Lung (tissue), 12 donors: Measurements from ENCODE around the gene MRPL27. TPM values are rescaled to one million over a fixed set of nuclear protein-coding genes. Genes with fewer than 3 reads are reported as not detected.

Source experiments
- ATAC-seq: fragments of 200-7000 bp; cut with Tn5 transposase; one replicate; pipeline ENCODE4 v1.9.1; 2020; ENCODE audit warnings: moderate number of reproducible peaks; ENCODE audit not compliant: insufficient read depth, low FRiP score
- DNase-seq, 3 donors: peaks; one replicate each; pipeline ENCODE4 v3.0.0-alpha.2; 2013 to 2017
- H3K27ac ChIP-seq, 2 donors: one replicate each; pipeline ENCODE4 v1.5.1; 2013; ENCODE audit warnings: mild to moderate bottlenecking in 2 of 2, moderate library complexity in 2 of 2, control low read depth in 1 of 2, inconsistent platforms in 1 of 2, low read depth in 1 of 2, low read length in 1 of 2
- H3K27me3 ChIP-seq, 3 donors: one replicate each; pipeline ENCODE4 v1.5.1; 2013; ENCODE audit warnings: low read length in 2 of 3; ENCODE audit not compliant: control insufficient read depth in 3 of 3, insufficient read depth in 3 of 3
- H3K36me3 ChIP-seq, 4 donors: one replicate each; pipeline ENCODE4 v1.5.1; 2013; ENCODE audit warnings: low read length in 4 of 4, mild to moderate bottlenecking in 1 of 4, moderate library complexity in 1 of 4; ENCODE audit not compliant: control insufficient read depth in 4 of 4, insufficient read depth in 4 of 4
- H3K4me1 ChIP-seq, 5 donors: one replicate each; pipeline ENCODE4 v1.5.1; 2013; ENCODE audit warnings: low read length in 5 of 5, mild to moderate bottlenecking in 2 of 5, moderate library complexity in 1 of 5; ENCODE audit not compliant: control insufficient read depth in 5 of 5, insufficient read depth in 5 of 5
- H3K4me3 ChIP-seq: one replicate; pipeline ENCODE4 v1.5.1; 2013; ENCODE audit warnings: mild to moderate bottlenecking, control low read depth, moderate library complexity
- H3K9ac ChIP-seq, 2 donors: one replicate each; pipeline ENCODE4 v1.5.1; 2013; ENCODE audit warnings: low read length in 2 of 2, control low read depth in 1 of 2; ENCODE audit not compliant: insufficient read depth in 1 of 2
- H3K9me3 ChIP-seq, 4 donors: one replicate each; pipeline ENCODE4 v1.5.1; 2013; ENCODE audit warnings: low read length in 3 of 4, mild to moderate bottlenecking in 1 of 4, moderate library complexity in 1 of 4; ENCODE audit not compliant: control insufficient read depth in 4 of 4, insufficient read depth in 3 of 4
- WGBS, 2 donors: extraction: QIAGEN DNeasy Blood & Tissue Kit; methylation state at CpG; one replicate each; pipeline ENCODE4 v1.1.7; 2013; 5-methylcytosine and 5-hydroxymethylcytosine counted together
- polyA plus RNA-seq, 2 donors: library from polyadenylated mRNA; stranded (reverse); fragments of 200-250 nt; gene quantifications; one replicate each; pipeline ENCODE4 v1.2.1, GENCODE V29; 2013
- total RNA-seq, 2 donors: library from RNA; depleted of rRNA in 1 of 2; stranded (reverse); fragments of >200 nt in 1 of 2; gene quantifications; one replicate each; pipeline ENCODE4 v1.2.1, GENCODE V29; 2014 to 2021
- TF ChIP-seq, protein P1 (sequence below): IDR thresholded peaks from 2 replicates; pipeline ENCODE4 v1.5.1; 2012; ENCODE audit warnings: mild to moderate bottlenecking; ENCODE audit errors: control extremely low read depth, extremely low read depth
- donor health status: control.
- donor health status: control.
- donor health status: Bipolar disorder and iron deficiency.
- donor health status: healthy.
- donor health status: DM: yes; HTN: yes; CAD: no.

MRPL27 gene
- total and polyA plus RNA-seq, 4 donors: 33.5 to 176 (median 78.4) TPM

GRCh38 chr17:50352072-50352692 lies 20.8 kb downstream of the MRPL27 start:
- TF ChIP-seq, protein P1, sequence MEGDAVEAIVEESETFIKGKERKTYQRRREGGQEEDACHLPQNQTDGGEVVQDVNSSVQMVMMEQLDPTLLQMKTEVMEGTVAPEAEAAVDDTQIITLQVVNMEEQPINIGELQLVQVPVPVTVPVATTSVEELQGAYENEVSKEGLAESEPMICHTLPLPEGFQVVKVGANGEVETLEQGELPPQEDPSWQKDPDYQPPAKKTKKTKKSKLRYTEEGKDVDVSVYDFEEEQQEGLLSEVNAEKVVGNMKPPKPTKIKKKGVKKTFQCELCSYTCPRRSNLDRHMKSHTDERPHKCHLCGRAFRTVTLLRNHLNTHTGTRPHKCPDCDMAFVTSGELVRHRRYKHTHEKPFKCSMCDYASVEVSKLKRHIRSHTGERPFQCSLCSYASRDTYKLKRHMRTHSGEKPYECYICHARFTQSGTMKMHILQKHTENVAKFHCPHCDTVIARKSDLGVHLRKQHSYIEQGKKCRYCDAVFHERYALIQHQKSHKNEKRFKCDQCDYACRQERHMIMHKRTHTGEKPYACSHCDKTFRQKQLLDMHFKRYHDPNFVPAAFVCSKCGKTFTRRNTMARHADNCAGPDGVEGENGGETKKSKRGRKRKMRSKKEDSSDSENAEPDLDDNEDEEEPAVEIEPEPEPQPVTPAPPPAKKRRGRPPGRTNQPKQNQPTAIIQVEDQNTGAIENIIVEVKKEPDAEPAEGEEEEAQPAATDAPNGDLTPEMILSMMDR: no peak
- peaks cover 0 to 10% (median 0%) of the 10 kb centered on the region in 5 donors for H3K4me1 ChIP-seq
- WGBS, 2 donors: 84 to 87% methylated on average over 6 of the region's 6 CpGs
- H3K27ac ChIP-seq: no peak overlapping the region
- H3K36me3 ChIP-seq: peaks cover 0 to 45% (median 14%) of the 10 kb centered on the region in 4 donors
- H3K4me3 ChIP-seq: no peak overlapping the region
- H3K27me3 ChIP-seq: no peaks in the 10 kb centered on the region
- no peaks in the 10 kb centered on the region for H3K9me3 ChIP-seq
- no peak overlapping the region for H3K9ac ChIP-seq
- DNase-seq (peak in 1 of 3 donors; percentile 17), ATAC-seq (no peak)

DNA sequence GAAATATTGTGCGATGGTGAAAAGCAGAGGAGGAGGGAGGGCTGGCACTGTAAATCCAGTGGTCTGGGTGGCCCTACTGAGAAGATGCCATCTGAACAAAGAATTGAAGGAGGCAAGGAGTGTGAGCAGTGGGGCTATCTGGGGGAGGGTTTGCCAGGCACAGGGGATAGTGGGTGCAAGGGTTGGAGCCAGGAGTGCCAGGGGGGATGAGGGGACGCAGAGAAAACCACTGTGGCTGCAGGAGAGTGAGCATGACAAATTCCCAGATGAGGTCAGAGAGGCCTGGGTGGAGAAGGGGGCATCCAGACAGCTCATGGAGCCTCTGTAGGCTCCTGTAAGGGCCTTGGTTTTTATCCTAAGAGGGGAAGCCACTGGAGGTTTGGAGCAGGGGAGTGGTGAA lies 22.3 kb downstream of the MRPL27 start:
- no peak overlapping the region for H3K4me3 ChIP-seq
- ATAC-seq (no peak), DNase-seq (no peak)
- no peak overlapping the region for H3K27ac ChIP-seq
- peaks cover 0 to 16% (median 0%) of the 10 kb centered on the region in 5 donors for H3K4me1 ChIP-seq
- peaks cover 0 to 30% (median 9%) of the 10 kb centered on the region in 4 donors for H3K36me3 ChIP-seq
- TF ChIP-seq, protein P1: no peak
- H3K9ac ChIP-seq: no peak overlapping the region
- 93 to 98% methylated on average over 2 of the region's 2 CpGs for WGBS, 2 donors
- no peaks in the 10 kb centered on the region for H3K27me3 ChIP-seq
- H3K9me3 ChIP-seq: no peaks in the 10 kb centered on the region

DNA sequence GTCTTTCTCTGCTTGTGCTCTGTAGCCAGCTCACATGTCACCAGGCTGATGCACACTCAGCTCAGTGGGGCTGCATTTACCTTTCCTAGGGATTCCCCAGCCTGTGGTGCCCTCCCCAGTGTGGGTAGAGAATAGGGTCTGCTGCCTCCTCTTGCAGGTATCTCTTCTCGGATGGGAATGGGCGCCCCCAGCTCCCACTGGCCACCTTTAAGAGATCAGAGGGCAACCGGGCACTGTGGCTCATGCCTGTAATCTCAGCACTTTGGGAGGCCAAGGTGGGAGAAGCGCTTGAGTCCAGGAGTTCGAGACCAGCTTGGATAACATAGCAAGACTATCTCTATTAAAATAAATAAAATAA lies 23.8 kb downstream of the MRPL27 start:
- Histone ChIP-seq H3K9me3 (no peaks in the 10 kb centered on the region), H3K9ac (no peak overlapping the region), H3K4me1 (peaks cover 0 to 21% (median 0%) of the 10 kb centered on the region in 5 donors), H3K27ac (no peak overlapping the region), H3K4me3 (no peak overlapping the region), H3K36me3 (peaks cover 0 to 15% (median 5%) of the 10 kb centered on the region in 4 donors), H3K27me3 (no peaks in the 10 kb centered on the region)
- DNase-seq: no peak
- WGBS, 2 donors: 98 to 99% methylated on average over 5 of the region's 5 CpGs
- no peak for ATAC-seq
- TF ChIP-seq, protein P1: no peak
